GM10266 (cell line): ENCODE results near the gene DERL3.

Experiments used
- DNase-seq: peaks from one replicate; pipeline ENCODE4 v3.0.0; 2012; ENCODE audit errors: extremely low spot score
- TF ChIP-seq, protein P1 (sequence below): IDR thresholded peaks from 2 replicates; pipeline ENCODE4 v1.5.1; 2012; ENCODE audit warnings: mild to moderate bottlenecking, low read depth; ENCODE audit not compliant: control insufficient read depth, insufficient read depth; ENCODE audit errors: missing control alignments

Gene DERL3

DNA sequence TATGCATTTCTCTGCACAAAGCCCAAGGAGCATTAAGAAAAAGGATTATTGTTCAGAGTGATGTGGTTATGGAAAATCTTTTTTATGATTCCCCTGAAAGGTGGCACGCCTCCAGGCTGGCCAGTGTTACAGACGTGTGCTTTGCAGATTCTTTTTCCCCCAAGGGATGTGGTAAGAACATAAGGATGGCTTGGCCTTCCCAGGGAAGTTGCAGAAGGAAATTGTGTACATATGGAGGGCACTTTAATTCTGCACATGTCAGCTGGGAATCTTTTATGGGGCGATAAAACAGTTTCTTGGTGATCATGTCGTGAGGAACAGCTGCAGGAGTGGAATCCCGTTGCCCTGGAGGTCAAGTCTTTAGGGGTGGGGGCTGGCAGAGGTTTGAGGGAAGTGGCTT, 42.3 kb downstream of the DERL3 start:
- no peak for DNase-seq
- TF ChIP-seq, protein P1, sequence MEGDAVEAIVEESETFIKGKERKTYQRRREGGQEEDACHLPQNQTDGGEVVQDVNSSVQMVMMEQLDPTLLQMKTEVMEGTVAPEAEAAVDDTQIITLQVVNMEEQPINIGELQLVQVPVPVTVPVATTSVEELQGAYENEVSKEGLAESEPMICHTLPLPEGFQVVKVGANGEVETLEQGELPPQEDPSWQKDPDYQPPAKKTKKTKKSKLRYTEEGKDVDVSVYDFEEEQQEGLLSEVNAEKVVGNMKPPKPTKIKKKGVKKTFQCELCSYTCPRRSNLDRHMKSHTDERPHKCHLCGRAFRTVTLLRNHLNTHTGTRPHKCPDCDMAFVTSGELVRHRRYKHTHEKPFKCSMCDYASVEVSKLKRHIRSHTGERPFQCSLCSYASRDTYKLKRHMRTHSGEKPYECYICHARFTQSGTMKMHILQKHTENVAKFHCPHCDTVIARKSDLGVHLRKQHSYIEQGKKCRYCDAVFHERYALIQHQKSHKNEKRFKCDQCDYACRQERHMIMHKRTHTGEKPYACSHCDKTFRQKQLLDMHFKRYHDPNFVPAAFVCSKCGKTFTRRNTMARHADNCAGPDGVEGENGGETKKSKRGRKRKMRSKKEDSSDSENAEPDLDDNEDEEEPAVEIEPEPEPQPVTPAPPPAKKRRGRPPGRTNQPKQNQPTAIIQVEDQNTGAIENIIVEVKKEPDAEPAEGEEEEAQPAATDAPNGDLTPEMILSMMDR = no peak

DNA sequence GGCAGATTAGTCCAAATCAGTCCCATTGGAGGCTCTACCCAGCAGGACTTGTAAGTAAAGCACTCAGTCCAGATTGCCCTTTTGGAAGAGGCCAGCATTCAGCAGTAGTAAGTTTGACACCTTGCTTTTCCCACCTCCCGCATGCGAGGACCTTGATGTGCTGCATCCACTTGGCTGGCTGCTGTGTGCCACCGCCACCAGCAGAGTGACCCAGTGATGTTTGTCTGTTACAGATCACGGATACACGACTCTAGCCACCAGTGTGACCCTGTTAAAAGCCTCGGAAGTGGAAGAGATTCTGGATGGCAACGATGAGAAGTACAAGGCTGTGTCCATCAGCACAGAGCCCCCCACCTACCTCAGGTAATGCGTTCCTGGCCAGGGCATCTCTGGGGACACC, 45.5 kb downstream of the DERL3 start:
- TF ChIP-seq, protein P1 = no peak
- DNase-seq = no peak

DNA sequence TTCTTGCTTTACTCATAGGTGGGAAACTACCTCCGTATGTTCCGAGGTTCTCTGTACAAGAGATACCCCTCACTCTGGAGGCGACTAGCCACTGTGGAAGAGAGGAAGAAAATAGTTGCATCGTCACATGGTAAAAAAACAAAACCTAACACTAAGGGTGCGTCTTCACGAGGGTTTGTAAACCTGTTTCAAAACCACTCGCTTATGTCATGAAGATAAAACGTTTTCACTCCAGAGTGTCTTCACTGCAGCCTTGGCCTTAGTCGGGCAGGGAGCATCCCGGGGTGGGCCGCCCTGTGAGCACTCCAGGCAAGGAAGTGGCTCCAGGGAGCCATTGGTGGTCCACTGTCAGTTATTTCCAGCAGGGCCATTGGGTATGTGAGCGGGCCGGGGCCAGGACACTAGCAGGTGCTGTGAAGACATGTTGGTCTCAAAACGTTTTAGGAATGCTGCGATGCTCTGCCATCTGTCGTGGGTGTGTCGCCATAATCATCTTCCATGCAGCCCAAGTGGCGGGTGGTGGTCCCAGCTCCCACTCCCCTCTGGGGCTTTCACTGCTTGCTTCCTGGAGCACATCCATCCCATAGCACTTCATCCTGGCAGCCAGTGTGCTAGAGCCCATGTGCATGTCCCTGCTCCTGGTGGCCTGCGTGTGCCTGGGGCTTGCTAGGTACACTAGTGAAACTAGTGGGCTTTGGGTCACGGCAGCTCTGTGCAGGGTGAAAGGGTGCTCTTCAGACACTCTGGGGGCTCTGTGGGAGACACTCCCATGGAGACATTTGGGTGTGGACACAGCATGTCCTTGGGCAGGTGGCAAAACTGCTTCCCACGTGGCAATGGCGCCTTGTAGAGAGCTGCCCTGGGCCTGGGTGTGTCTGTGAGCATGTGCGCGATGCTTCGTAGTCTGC, 46.8 kb downstream of the DERL3 start:
- DNase-seq = no peak
- TF ChIP-seq, protein P1 = no peak

DNA sequence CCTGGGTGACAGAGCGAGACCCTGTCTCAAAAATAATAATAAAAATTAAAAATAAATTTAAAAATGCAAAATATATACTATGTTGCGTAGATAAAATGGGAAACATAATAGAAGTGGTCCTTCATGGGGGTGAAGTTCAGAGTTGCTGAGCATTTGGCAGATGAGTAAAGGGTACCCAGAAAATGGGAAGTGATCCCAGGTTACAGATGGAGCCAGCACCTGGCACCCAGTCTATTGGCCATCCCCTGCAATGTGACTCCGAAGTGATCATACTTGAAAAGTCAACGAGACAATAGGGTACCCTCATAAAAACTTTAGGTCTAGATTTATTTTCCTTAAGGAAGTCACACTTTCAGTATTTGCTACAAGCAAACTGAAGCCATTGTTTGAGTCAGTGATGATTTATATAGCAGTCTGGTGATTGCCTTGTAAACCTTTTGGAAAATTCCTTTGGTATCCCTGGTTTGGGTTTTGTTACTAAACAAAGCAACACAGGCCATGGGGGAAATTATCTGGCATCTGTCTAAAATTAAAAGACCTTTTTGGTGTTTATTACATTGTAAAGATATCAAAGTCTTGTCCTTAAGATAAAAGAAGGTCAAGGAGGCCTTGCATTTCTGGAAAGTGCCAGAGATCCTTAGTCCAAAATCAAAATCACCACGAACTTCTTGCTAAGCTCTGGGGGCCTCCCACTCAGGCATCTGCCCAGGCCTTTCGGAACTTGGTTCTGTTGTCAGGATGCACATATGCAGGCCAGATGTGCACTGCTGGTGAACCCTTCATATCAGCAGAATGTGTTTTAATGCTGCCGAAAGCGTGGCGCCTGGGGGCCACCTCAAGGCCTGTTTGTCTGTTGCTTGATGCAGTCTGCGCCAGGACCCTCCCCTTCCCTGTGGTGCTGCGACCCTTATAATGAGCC, 47.7 kb downstream of the DERL3 start:
- TF ChIP-seq, protein P1 = no peak
- DNase-seq = no peak

DNA sequence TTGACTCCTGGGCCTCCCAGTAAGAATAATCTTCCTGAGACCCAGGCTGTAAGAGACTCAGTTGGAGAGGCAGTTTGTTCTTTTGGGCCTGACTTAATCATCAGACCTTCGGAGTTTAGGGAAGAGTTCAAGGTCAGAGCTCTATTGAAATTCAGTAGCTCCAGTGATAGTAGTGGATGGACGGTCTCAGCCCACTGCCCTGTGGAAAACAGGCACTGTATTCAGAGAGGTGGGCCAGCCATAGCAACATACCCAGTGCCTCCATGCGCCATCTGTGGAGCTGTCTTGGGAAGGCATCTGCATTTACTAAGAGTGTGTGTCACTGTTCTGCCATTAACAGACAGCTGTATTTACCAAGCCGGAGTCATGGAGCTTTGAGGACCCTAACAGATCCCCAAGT, 49.2 kb downstream of the DERL3 start:
- DNase-seq = no peak
- TF ChIP-seq, protein P1 = no peak

DNA sequence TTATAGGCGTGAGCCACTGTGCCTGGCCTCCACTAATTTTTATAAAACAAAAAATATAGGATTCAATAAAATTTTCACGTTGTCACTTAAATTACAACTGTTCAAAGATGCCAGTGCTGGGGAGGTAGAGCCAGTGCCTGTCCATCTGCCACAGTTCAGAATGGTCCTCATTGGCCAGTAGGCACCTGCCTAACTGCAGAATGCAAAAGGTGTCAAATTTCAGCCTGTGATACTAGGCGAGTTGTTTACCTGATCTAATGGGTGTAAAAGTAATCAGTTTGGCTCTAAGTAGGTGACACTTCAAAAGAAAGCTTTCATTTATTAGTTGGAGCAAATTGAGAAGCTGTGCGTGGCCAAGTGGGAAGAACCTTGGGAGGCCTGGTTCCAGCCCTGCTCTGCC, 49.7 kb downstream of the DERL3 start:
- DNase-seq = no peak

More for the DNA sequence above, 49.7 kb downstream of the DERL3 start:
- TF ChIP-seq, protein P1 = no peak
